Smooth muscle cell (in vitro differentiated cells): ENCODE results near the gene TTC22. TPM values are rescaled to one million over a fixed set of nuclear protein-coding genes. Genes with fewer than 3 reads are reported as not detected.

Experiments
- DNase-seq: peaks from one replicate; lab custom pipeline; 2025; ENCODE audit not compliant: unreplicated experiment; lab: John Stamatoyannopoulos, UW
- H2AFZ ChIP-seq: fragments of 200-600 bp; sonication (generic); 2 replicates; pipeline ENCODE4 v1.6.0; 2016; ENCODE audit warnings: antibody characterized with exemption, low read depth, mild to moderate bottlenecking
- H3F3A ChIP-seq: fragments of 200-600 bp; sonication (generic); 2 replicates; pipeline ENCODE4 v1.6.0; 2017; ENCODE audit warnings: antibody characterized with exemption, low read depth
- H3K27ac ChIP-seq: fragments of 200-600 bp; sonication (generic); 2 replicates; pipeline ENCODE4 v1.5.1; 2016; ENCODE audit warnings: low read depth, mild to moderate bottlenecking
- H3K27me3 ChIP-seq: fragments of 200-600 bp; sonication (generic); 2 replicates; pipeline ENCODE4 v1.6.1; 2016; ENCODE audit warnings: low read depth, mild to moderate bottlenecking
- H3K36me3 ChIP-seq: fragments of 200-600 bp; sonication (generic); 2 replicates; pipeline ENCODE4 v1.5.1; 2016; ENCODE audit warnings: low read depth
- H3K4me1 ChIP-seq: fragments of 200-600 bp; sonication (generic); 2 replicates; pipeline ENCODE4 v1.5.1; 2016; ENCODE audit warnings: low read depth
- H3K4me2 ChIP-seq: fragments of 200-600 bp; sonication (generic); 2 replicates; pipeline ENCODE4 v1.6.0; 2016; ENCODE audit warnings: mild to moderate bottlenecking
- H3K4me3 ChIP-seq: fragments of 200-600 bp; sonication (generic); 2 replicates; pipeline ENCODE4 v1.5.1; 2016; ENCODE audit warnings: mild to moderate bottlenecking
- H3K79me2 ChIP-seq: fragments of 200-600 bp; sonication (generic); 2 replicates; pipeline ENCODE4 v1.6.0; 2016; ENCODE audit warnings: low read depth, mild to moderate bottlenecking
- H3K9ac ChIP-seq: fragments of 200-600 bp; sonication (generic); 2 replicates; pipeline ENCODE4 v1.6.0; 2016; ENCODE audit warnings: low read depth
- H3K9me3 ChIP-seq: fragments of 200-600 bp; sonication (generic); replicated peaks from 2 replicates; pipeline ENCODE4 v1.5.1; 2016; ENCODE audit warnings: low read depth
- H4K20me1 ChIP-seq: fragments of 200-600 bp; sonication (generic); 2 replicates; pipeline ENCODE4 v1.6.0; 2016; ENCODE audit warnings: low read depth
- WGBS: methylation state at CpG from one replicate; pipeline ENCODE4 v1.1.7; 2016; ENCODE audit warnings: low lambda C conversion rate; 5-methylcytosine and 5-hydroxymethylcytosine counted together
- polyA plus RNA-seq: library from polyadenylated mRNA; unstranded; fragments of >200 nt; fragmentation: Nextera tagmentation; extraction: Ambion mirVana; gene quantifications from 2 replicates; pipeline ENCODE4 v1.2.1, GENCODE V29; 2016
- total RNA-seq: library from RNA; depleted of rRNA; stranded (reverse); fragments of >200 nt; gene quantifications from 2 replicates; pipeline ENCODE4 v1.2.3, GENCODE V29; 2014
- TF ChIP-seq, protein P1 (sequence below): fragments of 200-600 bp; sonication (generic); IDR thresholded peaks from 2 replicates; pipeline ENCODE4 v1.5.1; 2017; ENCODE audit warnings: borderline replicate concordance, mild to moderate bottlenecking, antibody characterized with exemption; ENCODE audit not compliant: insufficient read depth, poor library complexity, severe bottlenecking

The TTC22 gene
- total and polyA plus RNA-seq, 2 experiments from 2014 or later, result 0.50 to 1.3 TPM

DNA sequence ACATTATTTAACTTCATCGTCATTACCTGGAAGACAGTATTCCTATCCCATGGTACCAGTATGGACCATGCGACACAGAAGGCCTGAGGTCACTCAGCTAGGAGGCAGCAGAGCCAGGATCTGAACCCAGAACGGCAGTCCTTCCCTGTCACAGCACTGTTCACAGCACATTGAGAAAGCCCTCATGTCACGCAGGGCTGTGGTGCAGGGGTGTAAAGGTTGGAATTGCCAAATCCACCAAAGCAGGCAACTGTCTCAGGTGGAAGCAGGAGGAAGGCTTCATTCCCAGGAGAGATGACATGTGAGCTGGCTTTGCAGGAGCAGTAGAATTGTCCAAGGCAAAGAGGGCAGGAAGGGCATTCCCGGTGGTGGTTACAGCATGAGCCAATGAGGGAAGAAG, 9.9 kb upstream of the TTC22 start:
- Histone ChIP-seq H3K4me1 (no peaks in the 10 kb centered on the region), H3K4me3 (no peak overlapping the region), H3K79me2 (no peaks in the 10 kb centered on the region), H3K27ac (no peak overlapping the region), H3K27me3 (no peaks in the 10 kb centered on the region), H3K36me3 (no peaks in the 10 kb centered on the region), H4K20me1 (no peaks in the 10 kb centered on the region), H3K9me3 (no peaks in the 10 kb centered on the region), H2AFZ (no peak overlapping the region), H3K9ac (no peak overlapping the region), H3F3A (no peaks in the 10 kb centered on the region), H3K4me2 (no peak overlapping the region)
- TF ChIP-seq, protein P1, sequence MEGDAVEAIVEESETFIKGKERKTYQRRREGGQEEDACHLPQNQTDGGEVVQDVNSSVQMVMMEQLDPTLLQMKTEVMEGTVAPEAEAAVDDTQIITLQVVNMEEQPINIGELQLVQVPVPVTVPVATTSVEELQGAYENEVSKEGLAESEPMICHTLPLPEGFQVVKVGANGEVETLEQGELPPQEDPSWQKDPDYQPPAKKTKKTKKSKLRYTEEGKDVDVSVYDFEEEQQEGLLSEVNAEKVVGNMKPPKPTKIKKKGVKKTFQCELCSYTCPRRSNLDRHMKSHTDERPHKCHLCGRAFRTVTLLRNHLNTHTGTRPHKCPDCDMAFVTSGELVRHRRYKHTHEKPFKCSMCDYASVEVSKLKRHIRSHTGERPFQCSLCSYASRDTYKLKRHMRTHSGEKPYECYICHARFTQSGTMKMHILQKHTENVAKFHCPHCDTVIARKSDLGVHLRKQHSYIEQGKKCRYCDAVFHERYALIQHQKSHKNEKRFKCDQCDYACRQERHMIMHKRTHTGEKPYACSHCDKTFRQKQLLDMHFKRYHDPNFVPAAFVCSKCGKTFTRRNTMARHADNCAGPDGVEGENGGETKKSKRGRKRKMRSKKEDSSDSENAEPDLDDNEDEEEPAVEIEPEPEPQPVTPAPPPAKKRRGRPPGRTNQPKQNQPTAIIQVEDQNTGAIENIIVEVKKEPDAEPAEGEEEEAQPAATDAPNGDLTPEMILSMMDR, result no peak
- no peak for DNase-seq
- WGBS, result 96% methylated on average over 5 of the region's 5 CpGs

DNA sequence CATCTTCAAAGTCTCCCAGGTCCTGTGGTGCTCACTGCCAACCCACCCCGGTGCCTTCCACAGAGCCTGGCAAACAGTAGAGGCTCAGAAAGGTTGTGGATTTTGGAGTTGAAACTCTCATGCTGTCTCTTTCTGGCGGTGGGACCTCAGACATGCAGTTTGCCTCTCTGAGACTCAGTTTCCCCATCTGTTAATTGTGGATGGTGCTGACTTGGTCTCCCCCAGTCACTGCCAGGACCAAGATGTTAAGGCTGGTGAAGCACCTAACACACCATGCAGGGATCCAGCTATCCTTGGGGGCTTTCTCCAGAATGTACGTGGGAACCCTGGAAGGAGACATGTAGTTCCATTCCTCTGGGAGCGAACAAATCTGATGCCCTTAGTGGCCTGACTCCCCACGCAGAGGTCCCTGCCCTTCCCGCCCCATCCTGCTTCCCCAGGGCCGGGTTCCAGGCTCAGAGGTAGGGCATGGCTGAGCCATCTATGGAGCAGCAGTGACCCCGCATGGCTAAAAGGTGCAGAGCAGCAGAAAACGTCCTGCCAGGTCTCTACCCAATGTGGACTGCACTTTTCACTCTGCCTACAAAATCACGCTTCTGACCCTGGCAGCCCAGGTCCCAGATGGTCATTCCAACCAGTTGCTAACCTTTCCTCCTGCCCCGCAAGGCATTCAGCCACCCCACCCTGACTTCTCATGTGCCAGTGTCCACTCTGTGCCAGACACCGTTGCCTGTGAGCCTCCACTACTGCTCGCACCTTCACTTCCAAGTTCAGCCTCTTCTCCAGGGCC, 9.2 kb upstream of the TTC22 start:
- no peak overlapping the region for H2AFZ ChIP-seq
- 37% methylated on average over 13 of the region's 13 CpGs for WGBS
- TF ChIP-seq, protein P1, result peak; percentile 90

DNA sequence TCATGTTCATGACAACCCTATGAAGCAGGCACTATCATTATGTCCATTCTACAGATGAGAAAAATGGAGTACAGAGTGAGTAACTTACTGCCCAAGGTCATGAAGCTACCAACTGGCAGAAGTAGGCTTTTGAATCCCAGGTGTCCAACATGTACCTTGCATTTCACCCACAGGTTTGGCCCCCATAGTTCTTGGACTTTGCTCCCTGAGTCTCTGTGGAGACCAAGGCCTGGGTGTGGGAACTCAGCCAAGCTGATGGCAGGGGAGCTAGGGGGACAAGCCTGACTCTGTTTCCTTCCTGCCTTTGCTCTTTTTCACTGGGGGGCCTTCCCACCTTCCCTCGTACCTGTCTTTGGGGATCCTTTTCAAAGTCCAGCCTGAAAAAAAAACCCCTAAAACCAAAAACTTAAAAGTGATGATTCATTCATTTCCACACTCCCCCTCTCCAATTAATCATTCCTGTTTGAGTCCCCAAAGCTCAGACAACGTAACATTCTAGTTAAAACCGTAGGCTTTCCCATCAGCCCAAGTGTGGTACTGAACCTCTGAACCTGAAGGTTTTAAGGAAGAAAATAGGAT, 8.5 kb upstream of the TTC22 start:
- TF ChIP-seq, protein P1, result no peak
- H3K36me3 ChIP-seq, result no peaks in the 10 kb centered on the region
- DNase-seq, result no peak
- H3K9ac ChIP-seq, result no peak overlapping the region
- H3K27me3 ChIP-seq, result no peaks in the 10 kb centered on the region
- H2AFZ ChIP-seq, result no peak overlapping the region
- no peak overlapping the region for H3K4me3 ChIP-seq
- no peaks in the 10 kb centered on the region for H3K4me1 ChIP-seq
- H3K79me2 ChIP-seq, result no peaks in the 10 kb centered on the region
- no peaks in the 10 kb centered on the region for H3F3A ChIP-seq
- 68% methylated on average over 3 of the region's 3 CpGs for WGBS
- no peak overlapping the region for H3K4me2 ChIP-seq
- H3K27ac ChIP-seq, result no peak overlapping the region
- H4K20me1 ChIP-seq, result no peaks in the 10 kb centered on the region
- no peaks in the 10 kb centered on the region for H3K9me3 ChIP-seq

More for the DNA sequence above, 9.2 kb upstream of the TTC22 start:
- Histone ChIP-seq H4K20me1 (no peaks in the 10 kb centered on the region), H3F3A (no peaks in the 10 kb centered on the region), H3K36me3 (no peaks in the 10 kb centered on the region), H3K27me3 (no peaks in the 10 kb centered on the region), H3K4me1 (no peaks in the 10 kb centered on the region), H3K79me2 (no peaks in the 10 kb centered on the region), H3K9ac (no peak overlapping the region), H3K9me3 (no peaks in the 10 kb centered on the region), H3K4me2 (no peak overlapping the region), H3K27ac (no peak overlapping the region), H3K4me3 (no peak overlapping the region)
- peak; percentile 19 for DNase-seq
